Neural progenitor cell (in vitro differentiated cells): ENCODE data around the gene TRO.

Experiments used
- EZH2 ChIP-seq: fragments of 200-600 bp; sonication (generic); IDR thresholded peaks from 2 replicates; pipeline ENCODE4 v1.6.1; 2017; ENCODE audit warnings: antibody characterized with exemption, mild to moderate bottlenecking, moderate library complexity
- EZH2phosphoT487 ChIP-seq: fragments of 200-600 bp; sonication (generic); IDR thresholded peaks from 2 replicates; pipeline ENCODE4 v1.6.1; 2017; ENCODE audit warnings: antibody characterized with exemption
- TF ChIP-seq, protein P1 (sequence below): fragments of 200-600 bp; sonication (generic); IDR thresholded peaks from 2 replicates; pipeline ENCODE4 v1.5.1; 2017; ENCODE audit warnings: antibody characterized with exemption, mild to moderate bottlenecking

DNA sequence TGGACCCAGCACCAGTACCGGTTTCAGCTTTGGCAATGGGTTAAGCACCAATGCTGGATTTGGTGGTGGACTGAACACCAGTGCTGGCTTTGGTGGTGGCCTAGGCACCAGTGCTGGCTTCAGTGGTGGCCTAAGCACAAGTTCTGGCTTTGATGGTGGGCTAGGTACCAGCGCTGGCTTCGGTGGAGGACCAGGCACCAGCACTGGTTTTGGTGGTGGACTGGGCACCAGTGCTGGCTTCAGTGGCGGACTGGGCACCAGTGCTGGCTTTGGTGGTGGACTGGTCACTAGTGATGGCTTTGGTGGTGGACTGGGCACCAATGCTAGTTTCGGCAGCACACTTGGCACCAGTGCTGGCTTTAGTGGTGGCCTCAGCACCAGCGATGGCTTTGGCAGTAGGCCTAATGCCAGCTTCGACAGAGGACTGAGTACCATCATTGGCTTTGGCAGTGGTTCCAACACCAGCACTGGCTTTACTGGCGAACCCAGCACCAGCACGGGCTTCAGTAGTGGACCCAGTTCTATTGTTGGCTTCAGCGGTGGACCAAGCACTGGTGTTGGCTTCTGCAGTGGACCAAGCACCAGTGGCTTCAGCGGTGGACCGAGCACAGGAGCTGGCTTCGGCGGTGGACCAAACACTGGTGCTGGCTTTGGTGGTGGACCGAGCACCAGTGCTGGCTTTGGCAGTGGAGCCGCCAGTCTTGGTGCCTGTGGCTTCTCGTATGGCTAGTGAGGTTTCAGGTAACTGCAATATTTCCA, 9.8 kb downstream of the TRO start:
- TF ChIP-seq, protein P1, sequence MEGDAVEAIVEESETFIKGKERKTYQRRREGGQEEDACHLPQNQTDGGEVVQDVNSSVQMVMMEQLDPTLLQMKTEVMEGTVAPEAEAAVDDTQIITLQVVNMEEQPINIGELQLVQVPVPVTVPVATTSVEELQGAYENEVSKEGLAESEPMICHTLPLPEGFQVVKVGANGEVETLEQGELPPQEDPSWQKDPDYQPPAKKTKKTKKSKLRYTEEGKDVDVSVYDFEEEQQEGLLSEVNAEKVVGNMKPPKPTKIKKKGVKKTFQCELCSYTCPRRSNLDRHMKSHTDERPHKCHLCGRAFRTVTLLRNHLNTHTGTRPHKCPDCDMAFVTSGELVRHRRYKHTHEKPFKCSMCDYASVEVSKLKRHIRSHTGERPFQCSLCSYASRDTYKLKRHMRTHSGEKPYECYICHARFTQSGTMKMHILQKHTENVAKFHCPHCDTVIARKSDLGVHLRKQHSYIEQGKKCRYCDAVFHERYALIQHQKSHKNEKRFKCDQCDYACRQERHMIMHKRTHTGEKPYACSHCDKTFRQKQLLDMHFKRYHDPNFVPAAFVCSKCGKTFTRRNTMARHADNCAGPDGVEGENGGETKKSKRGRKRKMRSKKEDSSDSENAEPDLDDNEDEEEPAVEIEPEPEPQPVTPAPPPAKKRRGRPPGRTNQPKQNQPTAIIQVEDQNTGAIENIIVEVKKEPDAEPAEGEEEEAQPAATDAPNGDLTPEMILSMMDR: no peak
- TF ChIP-seq EZH2 (no peak), EZH2phosphoT487 (no peak)
